GM23248 (cell line): ENCODE results near the gene GANC. TPM values are rescaled to one million over a fixed set of nuclear protein-coding genes. Genes with fewer than 3 reads are reported as not detected.

Source experiments
- DNase-seq: peaks from one replicate; pipeline ENCODE4 v3.0.0-alpha.2; 2015
- H2AFZ ChIP-seq: fragments of 200-600 bp; sonication (generic); 2 replicates; pipeline ENCODE4 v1.6.1; 2016; ENCODE audit warnings: antibody characterized with exemption
- H3F3A ChIP-seq: fragments of 200-600 bp; sonication (generic); 2 replicates; pipeline ENCODE4 v1.6.1; 2016; ENCODE audit warnings: mild to moderate bottlenecking, antibody characterized with exemption, mixed run types; ENCODE audit not compliant: insufficient read depth
- H3K27ac ChIP-seq: fragments of 200-600 bp; sonication (generic); 2 replicates; pipeline ENCODE4 v1.5.1; 2016; ENCODE audit warnings: mild to moderate bottlenecking
- H3K27me3 ChIP-seq: fragments of 200-600 bp; sonication (generic); replicated peaks from 2 replicates; pipeline ENCODE4 v1.6.1; 2016; ENCODE audit warnings: mild to moderate bottlenecking; ENCODE audit not compliant: insufficient read depth
- H3K36me3 ChIP-seq: fragments of 200-600 bp; sonication (generic); 2 replicates; pipeline ENCODE4 v1.6.1; 2016; ENCODE audit warnings: low read depth, mild to moderate bottlenecking
- H3K4me1 ChIP-seq: fragments of 200-600 bp; sonication (generic); 2 replicates; pipeline ENCODE4 v1.6.1; 2016; ENCODE audit warnings: mild to moderate bottlenecking; ENCODE audit not compliant: insufficient read depth
- H3K4me2 ChIP-seq: fragments of 200-600 bp; sonication (generic); one replicate; pipeline ENCODE4 v1.6.1; 2016; ENCODE audit warnings: mild to moderate bottlenecking; ENCODE audit not compliant: unreplicated experiment
- H3K4me3 ChIP-seq: fragments of 200-600 bp; sonication (generic); 2 replicates; pipeline ENCODE4 v1.5.1; 2016; ENCODE audit warnings: mild to moderate bottlenecking
- H3K79me2 ChIP-seq: fragments of 200-600 bp; sonication (generic); 2 replicates; pipeline ENCODE4 v1.6.1; 2016; ENCODE audit warnings: mild to moderate bottlenecking; ENCODE audit not compliant: insufficient read depth
- H3K9ac ChIP-seq: fragments of 200-600 bp; sonication (generic); 2 replicates; pipeline ENCODE4 v1.6.1; 2016; ENCODE audit warnings: mild to moderate bottlenecking
- H3K9me2 ChIP-seq: fragments of 200-600 bp; sonication (generic); 2 replicates; pipeline ENCODE4 v1.6.1; 2016; ENCODE audit warnings: mixed run types, mild to moderate bottlenecking, moderate library complexity; ENCODE audit not compliant: insufficient read depth
- H3K9me3 ChIP-seq: fragments of 200-600 bp; sonication (generic); one replicate; pipeline ENCODE4 v1.6.1; 2017; ENCODE audit warnings: low read depth
- H4K20me1 ChIP-seq: fragments of 200-600 bp; sonication (generic); 2 replicates; pipeline ENCODE4 v1.6.0; 2016; ENCODE audit not compliant: insufficient read depth
- EZH2 ChIP-seq: fragments of 200-600 bp; sonication (generic); IDR thresholded peaks from 2 replicates; pipeline ENCODE4 v1.6.1; 2018; ENCODE audit warnings: antibody characterized with exemption, mild to moderate bottlenecking; ENCODE audit not compliant: insufficient read depth, poor library complexity, severe bottlenecking
- EZH2phosphoT487 ChIP-seq: fragments of 200-600 bp; sonication (generic); IDR thresholded peaks from 2 replicates; pipeline ENCODE4 v1.6.1; 2018; ENCODE audit warnings: antibody characterized with exemption, moderate library complexity, mild to moderate bottlenecking, low read depth; ENCODE audit not compliant: insufficient read depth
- WGBS, 2 experiments: methylation state at CpG; one replicate each; pipeline ENCODE4 v1.1.6; 2015 to 2017; ENCODE audit warnings: low lambda C conversion rate in 2 of 2, low coverage in 1 of 2; ENCODE audit errors: missing lambda C conversion rate in 2 of 2; 5-methylcytosine and 5-hydroxymethylcytosine counted together
- in situ Hi-C: fragments of 300-500 bp; cut with MboI; formaldehyde crosslinking; loops from 2 replicates; pipeline ENCODE4 v1.15.0; 2020
- polyA plus RNA-seq: library from polyadenylated mRNA; unstranded; fragments of >200 nt; fragmentation: Nextera tagmentation; extraction: Ambion mirVana; gene quantifications from 2 replicates; pipeline ENCODE4 v1.2.1, GENCODE V29; 2016
- total RNA-seq: library from RNA; depleted of rRNA; stranded (reverse); fragments of >200 nt; shearing (Covaris generic); gene quantifications from 2 replicates; pipeline ENCODE4 v1.2.3, GENCODE V29; 2014

The GANC gene
- total and polyA plus RNA-seq, 2 experiments from 2014 or later = 21.4 to 26.8 TPM

GRCh38 chr15:42378011-42378410 lies 105.0 kb downstream of the GANC start:
- Histone ChIP-seq H3K79me2 (no peaks in the 10 kb centered on the region), H3F3A (no peaks in the 10 kb centered on the region), H3K4me2 (no peak overlapping the region), H3K9ac (no peak overlapping the region), H3K27ac (no peak overlapping the region), H3K4me3 (no peak overlapping the region), H3K9me2 (no peaks in the 10 kb centered on the region), H3K36me3 (no peaks in the 10 kb centered on the region), H3K27me3 (no peaks in the 10 kb centered on the region), H2AFZ (no peak overlapping the region), H3K4me1 (no peaks in the 10 kb centered on the region), H3K9me3 (no peaks in the 10 kb centered on the region), H4K20me1 (no peaks in the 10 kb centered on the region)
- in situ Hi-C loops = no loop called here
- WGBS, 2 experiments = 78 to 84% methylated on average over 8 of the region's 8 CpGs
- no peak for TF ChIP-seq EZH2
- TF ChIP-seq EZH2phosphoT487 = no peak
- DNase-seq = no peak

- Histone ChIP-seq H3K9ac (no peak overlapping the region), H3K27ac (no peak overlapping the region), H3K36me3 (no peaks in the 10 kb centered on the region), H3K4me2 (no peak overlapping the region), H3K9me2 (no peaks in the 10 kb centered on the region), H3F3A (no peaks in the 10 kb centered on the region), H4K20me1 (no peaks in the 10 kb centered on the region), H3K79me2 (no peaks in the 10 kb centered on the region), H3K27me3 (no peaks in the 10 kb centered on the region), H3K9me3 (no peaks in the 10 kb centered on the region), H3K4me3 (no peak overlapping the region), H3K4me1 (no peaks in the 10 kb centered on the region), H2AFZ (no peak overlapping the region)
- 76 to 77% methylated on average over 4 of the region's 4 CpGs for WGBS, 2 experiments
- in situ Hi-C loops = no loop called here
- no peak for DNase-seq
- no peak for TF ChIP-seq EZH2
- TF ChIP-seq EZH2phosphoT487 = no peak
These were observed 111.6 kb downstream of the GANC start for GRCh38 chr15:42384597-42384996.

- in situ Hi-C loops = no loop called here
These were observed 112.4 kb downstream of the GANC start for GRCh38 chr15:42385206-42385979.

DNA sequence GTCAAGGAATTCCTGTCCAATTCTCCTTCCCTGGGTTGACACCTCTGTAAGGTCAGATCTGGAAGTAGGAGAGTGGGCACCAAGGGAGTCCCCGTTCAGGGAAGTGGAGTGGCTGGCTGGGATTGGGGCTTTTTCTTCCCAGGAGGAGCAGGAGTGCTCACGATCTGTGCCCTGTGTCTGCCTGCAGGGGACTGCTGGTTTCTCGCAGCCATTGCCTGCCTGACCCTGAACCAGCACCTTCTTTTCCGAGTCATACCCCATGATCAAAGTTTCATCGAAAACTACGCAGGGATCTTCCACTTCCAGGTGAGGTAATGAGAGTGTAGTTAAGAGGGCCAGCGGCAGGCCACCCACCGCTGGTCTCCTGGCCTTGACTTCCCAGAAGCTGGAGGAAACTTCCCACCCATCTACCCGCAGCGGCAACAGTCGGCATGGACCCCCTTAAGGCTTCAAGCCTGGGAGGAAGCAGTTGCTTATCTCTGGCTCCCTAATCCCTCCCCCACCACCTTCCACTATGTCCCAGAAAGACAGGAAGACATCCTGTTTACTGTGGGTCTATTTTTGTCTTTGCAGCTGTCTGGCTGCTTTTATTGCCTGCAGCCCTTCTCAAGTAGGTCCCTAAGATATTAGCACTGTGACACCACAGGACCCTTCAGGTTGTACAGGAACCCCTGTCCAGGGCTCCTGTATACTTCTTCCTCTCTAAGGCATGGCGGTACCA lies 113.1 kb downstream of the GANC start:
- Histone ChIP-seq H3K4me3 (no peak overlapping the region), H3K79me2 (no peaks in the 10 kb centered on the region), H4K20me1 (no peaks in the 10 kb centered on the region), H2AFZ (no peak overlapping the region), H3K9me3 (no peaks in the 10 kb centered on the region), H3K27me3 (no peaks in the 10 kb centered on the region), H3K27ac (no peak overlapping the region), H3K4me1 (no peaks in the 10 kb centered on the region), H3K4me2 (no peak overlapping the region), H3K36me3 (no peaks in the 10 kb centered on the region), H3K9me2 (no peaks in the 10 kb centered on the region), H3K9ac (no peak overlapping the region), H3F3A (no peaks in the 10 kb centered on the region)
- 91 to 93% methylated on average over 12 of the region's 12 CpGs for WGBS, 2 experiments
- TF ChIP-seq EZH2phosphoT487 (no peak), EZH2 (no peak)
- no peak for DNase-seq
- in situ Hi-C loops = no loop called here

More at GRCh38 chr15:42385206-42385979, 112.4 kb downstream of the GANC start:
- TF ChIP-seq EZH2 (no peak), EZH2phosphoT487 (no peak)
- no peak overlapping the region for H2AFZ ChIP-seq
- no peak overlapping the region for H3K9ac ChIP-seq
- H4K20me1 ChIP-seq = no peaks in the 10 kb centered on the region
- no peak overlapping the region for H3K4me3 ChIP-seq
- no peaks in the 10 kb centered on the region for H3K36me3 ChIP-seq
- H3K4me2 ChIP-seq = no peak overlapping the region
- no peaks in the 10 kb centered on the region for H3K9me3 ChIP-seq
- peak; percentile 57 for DNase-seq
- WGBS, 2 experiments = 55 to 61% methylated on average over 5 of the region's 5 CpGs
- H3K4me1 ChIP-seq = no peaks in the 10 kb centered on the region
- no peaks in the 10 kb centered on the region for H3K27me3 ChIP-seq
- H3F3A ChIP-seq = no peaks in the 10 kb centered on the region
- no peaks in the 10 kb centered on the region for H3K9me2 ChIP-seq
- H3K79me2 ChIP-seq = no peaks in the 10 kb centered on the region
- no peak overlapping the region for H3K27ac ChIP-seq
